GM18870 (cell line): ENCODE data around the gene TBX4.
"Not testable (repeated sequence)": the region's sequence is repeated elsewhere in the genome, so short reads cannot be mapped to it uniquely, and the experiment has no call there.

Experiments used
- ATAC-seq: cut with Tn5 transposase; IDR thresholded peaks from one replicate; pipeline ENCODE4 v1.9.1; 2021; ENCODE audit warnings: moderate library complexity; ENCODE audit not compliant: unreplicated experiment

TBX4 gene

DNA sequence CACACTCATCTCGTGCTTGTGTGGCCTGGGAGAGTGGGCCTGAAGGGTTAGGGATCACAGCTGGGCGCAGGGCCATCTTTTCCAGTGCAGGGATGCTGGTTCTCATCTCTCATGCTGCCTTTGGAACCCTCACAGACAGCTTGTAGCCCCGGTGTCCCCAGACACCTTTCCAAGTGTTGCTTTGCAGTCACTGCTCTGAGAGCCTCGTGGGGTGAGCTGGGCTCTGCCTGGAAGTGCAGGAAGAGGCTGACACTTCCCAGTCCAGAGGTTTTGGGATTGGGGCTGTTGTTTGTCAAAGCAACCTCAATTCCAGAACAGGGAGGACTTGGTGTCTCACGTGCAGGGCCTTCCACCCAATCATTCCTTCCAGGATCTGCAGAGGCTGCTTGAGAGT, 28.2 kb downstream of the TBX4 start:
- no peak for ATAC-seq

DNA sequence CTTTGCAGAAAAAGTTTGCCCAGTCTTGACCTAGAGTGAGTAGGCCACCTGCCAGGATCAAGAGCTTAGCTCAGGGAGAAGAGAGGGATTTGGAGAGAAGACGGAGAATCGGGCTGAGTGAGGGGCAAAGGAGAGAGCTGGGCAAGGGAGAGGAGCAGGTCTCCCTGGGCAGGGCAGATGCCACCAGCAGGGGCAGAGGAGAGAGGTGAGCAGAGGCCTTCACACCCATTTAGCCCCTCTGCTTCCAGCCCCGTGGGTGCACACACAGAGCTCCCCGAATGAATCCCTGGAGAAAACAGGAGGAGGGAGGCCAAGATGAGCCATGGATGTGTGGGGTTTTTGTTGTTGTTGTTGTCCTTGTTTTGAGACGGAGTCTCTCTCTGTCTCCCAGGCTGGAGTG, 29.2 kb downstream of the TBX4 start:
- ATAC-seq: no peak

DNA sequence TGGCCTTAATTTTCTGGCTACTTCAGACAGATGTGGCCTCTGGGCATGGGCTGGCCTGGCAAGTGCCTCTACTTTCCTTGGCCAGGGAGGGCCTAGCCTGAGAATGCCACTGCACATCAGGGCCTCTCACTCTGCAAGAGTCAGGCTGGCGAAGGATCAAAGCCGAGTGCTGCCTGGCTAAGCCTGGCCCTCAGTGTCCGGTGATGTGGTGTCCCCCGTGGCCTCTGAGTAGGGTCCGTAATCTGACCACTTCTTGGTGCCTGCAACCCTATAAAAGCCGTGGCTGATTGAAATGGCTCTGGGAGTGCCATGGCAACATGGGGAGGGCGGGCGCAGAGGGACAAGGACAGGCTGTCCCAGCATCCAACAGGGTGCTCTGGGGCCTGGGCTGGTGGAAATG, 30.2 kb downstream of the TBX4 start:
- ATAC-seq: no peak

DNA sequence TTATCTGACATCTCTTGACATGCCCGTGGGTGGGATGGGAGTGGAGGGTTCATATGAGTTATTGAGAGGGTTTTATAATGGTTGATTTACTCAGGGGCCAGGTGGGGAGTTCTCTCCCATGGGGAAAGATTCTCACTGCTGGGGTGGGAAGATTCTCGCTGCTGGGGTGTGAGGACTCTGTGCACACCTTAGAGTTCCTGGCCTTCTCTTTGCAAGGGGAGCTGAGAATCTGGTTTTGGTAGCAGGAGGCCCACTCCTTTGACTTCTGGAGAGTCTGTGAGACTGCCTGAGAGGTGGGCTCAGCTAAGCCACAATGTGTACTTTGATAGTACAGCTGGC, 31.5 kb downstream of the TBX4 start:
- ATAC-seq: no peak

DNA sequence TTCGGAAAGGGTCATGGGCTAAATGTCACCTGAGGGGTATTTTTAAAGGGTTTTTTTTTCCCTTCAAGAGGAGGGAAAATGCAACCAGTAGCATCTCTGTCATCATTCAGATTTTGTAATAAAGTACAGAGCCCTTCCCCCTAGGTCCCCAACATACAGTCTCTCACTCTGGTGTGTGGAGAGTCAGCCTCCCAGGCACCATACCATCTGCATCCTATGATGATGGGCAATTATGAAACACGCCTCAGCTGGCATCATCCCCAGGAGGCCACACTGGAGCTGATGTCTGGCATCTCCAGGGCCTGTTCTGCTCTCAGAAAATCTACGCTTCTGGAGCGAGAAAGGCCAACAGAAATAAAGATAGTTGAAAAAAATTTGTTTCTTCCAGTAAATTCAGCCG, 32.0 kb downstream of the TBX4 start:
- ATAC-seq: no peak

DNA sequence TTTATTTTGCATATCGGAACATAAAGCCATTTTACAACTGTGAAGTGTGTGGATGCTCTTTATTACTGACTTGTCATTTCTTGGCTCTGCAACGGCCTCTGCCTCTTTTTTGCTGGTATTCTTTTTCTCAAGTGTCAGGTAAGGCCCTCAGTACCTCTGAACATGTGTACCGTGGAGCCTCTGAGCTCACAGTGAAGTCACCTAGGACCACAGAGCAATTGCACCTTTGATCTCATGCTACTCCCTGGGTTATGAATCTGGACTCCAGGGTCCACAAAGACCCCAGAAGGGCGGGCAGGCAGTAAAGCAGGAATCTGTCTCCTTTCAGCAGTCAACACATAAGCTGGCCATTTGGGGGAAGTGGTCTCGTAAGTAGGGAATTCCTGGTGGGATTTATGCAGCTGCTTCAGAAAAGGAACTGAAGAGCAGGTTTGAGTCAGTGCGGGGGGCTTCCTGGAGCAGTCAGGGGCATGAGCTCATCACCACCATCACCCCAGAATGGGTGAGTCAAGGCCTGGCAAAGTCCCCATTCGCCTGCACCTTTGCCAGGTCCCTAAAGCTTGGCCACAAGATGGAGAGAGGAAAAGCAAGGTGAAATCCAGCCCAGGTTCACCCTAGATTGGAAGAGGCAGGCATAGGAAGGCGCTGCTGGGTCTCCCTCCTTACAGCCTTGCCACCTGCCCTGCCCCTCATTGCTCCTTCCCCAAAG, 33.0 kb downstream of the TBX4 start:
- ATAC-seq: no peak

DNA sequence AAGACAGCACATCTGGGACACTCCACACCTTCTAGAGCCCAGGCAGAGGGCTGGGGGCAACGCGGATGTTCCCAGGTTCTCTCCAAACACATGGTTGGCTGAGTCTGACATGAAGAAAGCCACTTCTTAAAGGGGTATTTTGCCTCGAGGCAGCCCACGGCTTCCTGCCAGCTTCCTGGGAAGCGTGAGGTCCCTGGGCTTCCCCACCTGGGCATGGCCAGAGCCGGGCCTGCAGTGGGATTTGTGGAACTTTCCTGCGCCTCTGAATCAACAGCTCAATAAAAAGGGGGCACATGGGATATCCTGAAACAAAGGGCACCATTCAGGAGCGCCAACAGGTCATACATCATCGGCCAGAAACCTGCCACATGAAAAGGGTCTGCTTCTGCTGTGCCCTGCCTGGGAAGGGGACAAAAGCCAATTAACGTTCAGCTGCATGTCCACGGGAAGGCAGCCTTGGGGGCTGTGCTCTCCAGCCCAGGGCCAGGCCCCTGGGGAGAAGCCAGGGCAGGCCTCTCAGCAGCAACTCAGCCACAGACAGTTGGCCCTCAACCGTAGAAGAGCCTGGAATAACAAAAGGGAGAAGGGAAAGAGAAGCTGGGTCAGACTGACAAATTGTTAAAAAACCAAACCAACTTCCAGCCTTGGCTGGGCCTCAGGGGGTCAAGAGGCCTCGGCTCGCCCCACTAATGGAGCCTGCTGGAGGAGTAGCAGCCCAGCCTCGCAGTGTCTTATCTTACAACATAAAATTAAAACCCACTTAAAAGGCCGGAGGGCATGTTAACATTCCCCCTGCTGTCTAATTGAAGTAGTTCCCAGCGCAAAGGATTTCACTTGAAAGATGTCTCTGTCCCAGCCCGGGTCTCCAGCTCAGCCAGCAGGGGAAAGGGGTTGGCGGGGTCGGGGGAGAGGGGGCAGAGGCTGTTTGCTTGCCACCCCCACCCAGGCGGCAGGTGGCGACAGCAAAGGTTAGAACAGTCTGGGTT, 34.2 kb downstream of the TBX4 start:
- ATAC-seq: no peak

DNA sequence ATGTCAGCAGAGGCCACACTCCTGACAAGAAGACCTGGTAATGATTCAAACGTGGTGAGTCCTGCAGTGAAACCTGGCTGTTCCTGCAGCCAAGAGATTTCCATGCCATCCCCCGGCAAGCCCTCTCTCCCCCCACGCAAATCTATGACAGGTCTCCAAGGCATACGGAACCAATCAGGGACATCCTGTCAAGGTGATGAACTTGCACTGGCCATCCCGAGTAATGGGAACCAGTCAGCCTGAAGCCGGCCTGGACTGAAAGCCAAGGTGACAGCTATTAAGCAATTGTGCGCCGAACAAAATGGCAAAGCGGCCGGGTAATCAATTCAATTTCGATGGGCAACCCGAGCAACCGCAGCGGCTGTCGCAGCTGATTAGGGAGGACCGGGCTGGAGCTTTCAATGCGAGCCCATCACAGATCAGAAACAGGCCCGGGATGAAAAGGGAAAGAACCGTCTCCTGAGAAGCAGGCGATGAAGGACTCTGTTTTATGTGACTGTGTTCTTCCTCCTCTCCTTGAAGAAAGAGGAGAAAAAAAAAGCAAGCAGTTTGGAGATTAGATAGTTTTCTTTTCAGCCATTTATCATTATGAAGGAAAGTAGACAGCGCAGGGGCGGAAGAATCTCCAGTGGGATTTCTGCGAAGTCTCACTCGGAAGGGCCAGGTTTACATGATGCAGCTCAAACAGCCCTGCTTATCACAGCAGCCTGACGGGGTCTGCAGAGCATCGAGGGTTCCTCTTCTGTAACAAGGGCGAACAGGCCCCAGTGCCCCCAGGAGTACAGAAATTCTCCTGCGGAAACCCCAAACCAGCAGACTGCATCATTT, 35.2 kb downstream of the TBX4 start:
- ATAC-seq: no peak

DNA sequence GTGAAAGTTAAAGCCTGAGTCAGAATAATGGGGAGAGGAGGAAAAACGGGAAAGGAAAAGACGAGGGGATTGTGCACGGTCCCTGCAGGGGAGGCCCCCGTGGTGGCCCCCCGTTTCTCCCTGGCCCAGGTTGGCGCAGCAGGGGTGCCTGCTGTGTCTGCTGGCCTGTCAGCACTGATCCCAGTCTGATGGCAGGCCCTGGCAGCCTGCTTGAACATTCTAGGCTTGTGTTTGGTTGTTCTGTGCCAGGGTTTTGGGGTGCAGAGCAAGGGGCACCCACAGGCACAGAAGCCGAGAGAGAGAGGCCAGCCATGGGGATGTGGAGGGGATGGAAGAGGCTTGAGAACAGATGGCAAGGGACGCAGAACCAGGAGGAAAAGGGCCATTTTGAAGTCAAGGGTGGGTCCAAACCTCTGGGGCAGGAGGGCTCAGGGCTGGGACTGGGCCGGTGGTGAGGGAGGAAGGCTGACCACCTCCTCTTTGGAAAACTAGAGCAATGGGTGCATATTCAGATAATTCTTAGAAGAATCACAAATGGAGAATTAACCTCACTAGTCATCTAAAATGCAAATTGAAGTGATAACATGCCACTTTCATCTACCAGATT, 35.9 kb downstream of the TBX4 start:
- ATAC-seq: no peak

DNA sequence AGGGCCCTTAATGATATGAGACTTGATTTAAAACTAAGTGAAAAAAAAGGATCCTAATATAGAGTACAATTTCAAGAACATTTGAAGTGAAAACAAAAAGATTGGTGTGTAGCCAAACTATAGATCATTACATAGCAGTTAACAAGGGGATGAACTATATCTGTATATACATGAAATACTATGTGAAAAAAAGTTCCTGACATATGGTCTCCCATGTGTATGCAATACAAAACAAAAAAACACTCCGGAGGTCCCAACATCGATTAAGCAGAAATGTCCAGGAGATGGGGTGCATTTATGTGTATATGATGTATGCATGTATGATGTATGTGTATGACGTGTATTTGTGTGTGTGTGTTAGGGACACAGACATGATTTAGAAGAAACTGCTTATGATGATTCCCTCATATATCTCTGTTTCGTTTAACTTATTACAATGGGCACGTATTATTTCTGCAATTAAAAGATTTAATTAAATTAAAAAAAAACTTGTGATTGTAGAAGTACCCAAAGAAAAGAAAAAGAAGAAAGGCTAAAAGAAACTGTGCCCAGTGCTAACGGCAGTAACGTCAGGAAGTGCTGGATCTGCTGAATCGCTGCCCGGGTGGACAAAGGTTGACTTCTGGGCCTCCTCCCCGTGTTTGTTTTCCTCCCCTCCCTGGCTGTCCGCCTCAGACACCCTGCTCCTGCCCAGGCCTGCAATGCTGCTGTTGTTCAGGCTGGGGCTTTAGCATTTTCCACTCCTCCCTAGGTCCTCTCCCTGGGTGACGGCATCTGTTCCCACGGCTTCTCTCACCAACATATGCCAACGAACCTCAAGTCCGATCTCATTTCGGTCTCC, 36.9 kb downstream of the TBX4 start:
- ATAC-seq: no peak

DNA sequence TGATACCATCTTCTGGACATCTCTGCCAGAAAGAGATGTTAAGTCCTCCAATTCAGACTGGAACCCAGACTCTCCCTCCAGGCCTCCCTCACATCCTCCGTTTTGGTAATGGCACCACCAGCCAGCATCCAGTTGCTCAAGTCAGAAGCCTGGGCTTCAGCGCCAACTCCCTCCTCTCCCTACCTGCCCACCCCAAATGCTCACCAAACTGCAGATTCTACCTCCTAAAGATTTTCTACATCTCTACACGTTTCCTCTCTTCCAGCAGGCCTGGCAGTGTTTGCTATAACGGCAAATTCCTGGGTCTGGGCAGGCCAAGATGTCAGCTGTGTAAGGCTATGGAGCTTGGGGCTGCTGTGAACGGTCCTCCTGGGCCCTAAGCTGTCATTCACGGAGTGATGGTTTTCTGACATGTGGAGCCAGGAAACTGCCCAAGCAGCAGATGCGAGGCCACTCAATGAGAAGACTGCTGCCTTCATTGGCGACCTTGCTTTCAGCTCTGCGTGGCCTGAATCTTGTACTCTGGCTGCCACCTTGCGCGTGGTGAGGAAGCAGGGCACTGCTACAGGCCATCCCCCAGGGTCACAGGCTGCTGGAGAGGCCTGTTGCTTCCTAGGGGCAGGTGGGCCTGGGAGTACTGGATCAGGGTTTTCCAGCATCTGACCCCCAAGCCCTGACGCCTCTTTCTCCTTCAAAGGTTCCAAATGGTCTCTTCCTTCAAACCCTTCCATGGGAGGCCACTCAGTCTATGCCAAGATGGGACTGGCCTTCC, 37.7 kb downstream of the TBX4 start:
- ATAC-seq: no peak

DNA sequence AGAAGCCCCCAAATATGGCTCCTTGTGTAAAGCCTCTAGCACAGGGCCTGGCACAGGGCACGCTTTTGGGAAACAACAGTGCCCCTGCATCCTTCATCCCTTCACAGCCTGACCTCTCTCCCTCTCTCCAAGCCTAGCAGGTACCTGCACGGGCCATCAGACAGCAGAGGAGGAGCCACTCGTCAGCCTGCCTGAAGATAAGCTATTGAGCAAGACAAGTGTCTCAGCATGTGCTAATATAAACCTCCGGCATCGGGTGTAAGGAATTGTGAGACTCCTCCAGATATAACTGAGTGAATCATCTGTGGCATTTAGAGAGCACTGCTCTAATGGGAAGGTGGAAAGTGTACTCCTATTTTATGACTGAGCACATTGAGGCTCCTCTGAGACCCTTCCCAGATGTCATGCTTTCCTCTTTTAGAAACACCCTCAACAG, 38.3 kb downstream of the TBX4 start:
- no peak for ATAC-seq

DNA sequence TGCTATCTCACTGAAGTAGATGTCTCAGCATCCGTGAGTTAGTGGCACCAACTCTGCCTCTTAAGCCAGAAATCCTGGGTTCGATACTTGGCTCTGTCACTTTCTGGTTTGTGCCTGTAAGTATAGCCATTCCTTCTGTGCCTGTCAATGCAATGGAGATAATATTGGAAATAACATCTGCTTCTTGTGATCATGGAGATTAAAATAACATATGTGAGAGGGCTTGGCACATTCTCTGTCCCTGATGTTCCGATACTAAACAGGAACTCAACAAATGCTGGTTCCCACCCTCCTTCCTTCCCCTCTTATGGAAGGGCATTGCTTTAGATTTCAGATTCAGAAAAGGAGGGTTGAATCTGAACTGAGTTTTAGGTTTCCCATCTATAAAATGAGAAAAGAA, 39.8 kb downstream of the TBX4 start:
- no peak for ATAC-seq

DNA sequence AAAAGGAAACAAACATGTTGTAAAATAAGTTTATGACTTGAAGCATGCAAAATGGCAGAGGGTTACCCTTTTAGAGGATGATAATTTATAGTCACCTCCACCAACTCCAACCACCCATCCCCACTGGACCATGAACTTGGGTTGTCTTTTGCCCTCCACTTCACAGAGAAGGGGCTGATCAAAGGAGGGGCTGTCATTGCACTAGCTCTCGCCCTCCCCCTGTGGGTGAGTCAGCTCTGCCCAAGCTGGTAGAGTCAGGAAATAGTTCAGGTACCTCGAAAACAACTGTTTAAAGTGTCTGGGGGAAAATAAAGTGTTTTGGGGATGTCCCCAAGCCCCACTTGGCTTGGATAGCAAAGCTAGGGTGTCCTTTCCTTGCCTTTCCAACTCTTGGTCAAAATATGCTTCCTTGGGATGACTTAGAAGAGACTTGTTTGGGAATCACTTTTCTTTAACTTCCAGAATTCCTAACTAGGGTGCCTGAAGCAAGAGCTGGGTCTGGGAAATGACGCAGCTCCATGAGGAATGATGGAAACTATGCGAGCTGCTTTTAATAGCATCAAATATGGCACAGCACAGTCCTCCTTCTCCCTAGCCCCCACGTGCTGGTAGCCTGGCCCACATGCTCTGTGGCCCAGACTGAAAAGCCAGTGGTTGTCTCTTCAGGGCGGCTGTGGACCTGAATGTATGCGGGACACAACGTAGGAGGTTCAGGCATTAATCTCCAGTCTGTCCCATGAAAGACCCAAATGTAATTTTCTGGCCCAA, 40.7 kb downstream of the TBX4 start:
- no peak for ATAC-seq

DNA sequence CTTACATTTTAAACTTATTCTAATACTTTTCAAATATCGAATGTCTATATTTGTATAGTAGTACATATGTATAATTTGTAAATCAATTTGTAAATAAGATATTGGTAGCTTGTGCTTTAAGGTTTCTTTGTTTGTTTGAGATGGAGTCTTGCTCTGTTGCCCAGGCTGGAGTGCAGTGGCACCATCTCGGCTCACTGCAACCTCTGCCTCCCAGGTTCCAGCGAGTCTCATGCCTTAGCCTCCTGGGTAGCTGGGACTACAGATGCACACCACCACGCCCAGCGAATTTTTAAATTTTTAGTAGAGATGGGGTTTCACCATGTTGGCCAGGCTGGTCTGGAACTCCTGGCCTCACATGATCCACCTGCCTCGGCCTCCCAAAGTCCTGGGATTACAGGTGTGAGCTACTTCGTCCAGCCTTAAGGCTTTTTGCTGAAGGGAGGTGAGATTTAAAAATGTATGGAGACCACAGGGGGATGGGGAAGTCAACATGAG, 41.7 kb downstream of the TBX4 start:
- not testable (repeated sequence) for ATAC-seq

DNA sequence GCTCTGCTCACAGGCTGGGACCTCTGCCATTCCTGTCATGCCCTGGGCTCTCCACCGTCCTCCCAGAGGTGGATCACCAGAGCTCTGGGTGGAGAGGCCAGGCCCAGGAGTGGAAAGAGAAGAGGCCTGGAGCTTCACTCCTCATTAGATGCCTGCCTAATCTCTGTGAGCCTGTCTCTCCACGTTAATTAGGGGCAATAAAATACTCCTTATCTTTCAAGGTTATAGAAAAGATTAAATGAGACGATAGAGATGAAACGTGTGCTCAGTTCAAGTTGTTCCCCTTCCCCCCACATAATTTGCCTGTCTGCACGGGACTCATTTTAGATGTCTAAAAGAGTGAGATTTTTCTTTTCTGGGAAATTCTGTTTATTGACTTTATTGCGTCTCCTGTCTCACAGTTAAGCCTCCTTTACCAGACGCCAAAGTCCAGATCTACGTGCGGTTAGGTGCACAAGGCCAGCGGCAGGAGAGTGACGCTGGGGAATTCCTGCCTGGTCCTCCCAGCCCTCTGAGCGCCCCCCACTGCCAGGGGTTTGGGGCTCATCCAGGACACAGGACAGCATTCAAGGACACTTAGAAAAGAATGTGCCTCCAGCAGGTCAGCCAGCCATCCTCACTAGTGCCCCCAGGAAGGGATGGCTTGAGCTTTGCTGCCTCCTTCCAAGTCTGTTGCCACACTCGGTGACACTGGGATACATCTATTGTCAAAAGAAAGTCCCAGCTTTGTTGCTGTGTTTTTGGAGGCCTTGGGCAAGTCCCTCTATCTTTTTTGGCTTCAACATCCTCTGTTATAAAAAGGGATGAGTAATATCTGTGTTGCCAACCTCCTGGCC, 42.3 kb downstream of the TBX4 start:
- no peak for ATAC-seq

DNA sequence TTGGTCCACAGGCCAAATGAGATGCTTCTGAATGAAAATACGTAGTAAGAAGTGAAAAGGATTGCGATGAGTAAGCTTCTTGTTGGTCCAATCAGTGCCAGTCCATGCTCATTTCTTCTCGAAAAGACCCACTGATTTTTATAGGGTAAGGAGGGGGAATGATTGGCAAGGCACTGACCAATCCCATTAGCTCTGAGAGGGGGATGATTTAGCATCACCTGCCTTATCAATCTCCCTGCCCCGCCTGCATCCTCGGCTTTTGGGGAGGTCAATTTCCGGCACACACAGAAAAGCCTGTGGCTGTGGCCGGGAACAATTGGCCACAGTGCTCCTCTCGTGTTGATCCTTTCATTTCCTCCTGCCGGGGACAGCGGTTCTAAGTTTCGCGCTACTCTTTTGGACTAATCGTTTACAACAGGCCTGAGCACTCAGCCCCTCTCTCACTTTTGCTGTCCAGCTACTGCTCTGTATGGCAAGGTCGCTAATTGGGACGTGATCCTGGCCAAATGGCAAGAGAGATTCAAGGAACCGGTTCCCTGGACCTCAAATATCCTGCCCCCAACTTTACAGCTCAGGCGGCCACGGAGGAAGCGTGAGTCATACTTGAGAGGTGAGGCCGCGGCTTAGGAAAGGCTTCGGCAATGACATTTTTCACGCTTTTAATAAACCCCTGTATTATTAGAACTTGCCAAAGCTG, 43.1 kb downstream of the TBX4 start:
- ATAC-seq: no peak
